AG09309 (cell line): Measurements from ENCODE around the gene TTC16.

ENCODE experiments used
- DNase-seq: peaks from one replicate; pipeline ENCODE4 v3.0.0-alpha.2; 2010; ENCODE audit warnings: low read depth
- H3K4me3 ChIP-seq: 2 replicates; pipeline ENCODE4 v1.5.1; 2011; ENCODE audit warnings: mild to moderate bottlenecking, low read depth, low read length, moderate library complexity; ENCODE audit not compliant: control insufficient read depth
- TF ChIP-seq, protein P1 (sequence below): IDR thresholded peaks from 2 replicates; pipeline ENCODE4 v1.5.1; 2011; ENCODE audit warnings: mild to moderate bottlenecking, low read depth, low read length, inconsistent platforms; ENCODE audit not compliant: insufficient read depth, control insufficient read depth; ENCODE audit errors: missing control alignments

TTC16 gene

GRCh38 chr9:127715470-127716337, at the start of gene TTC16, which contains the start of gene PTRH1:
TTC16 (plus strand) TSS chr9:127716079; CDS start chr9:127716146, 67 bp downstream.
PTRH1 (minus strand) TSS chr9:127715663; CDS start chr9:127715639, 24 bp downstream.
- H3K4me3 ChIP-seq, result peak within 1 kb of the TSS; percentile 82
- TF ChIP-seq, protein P1, sequence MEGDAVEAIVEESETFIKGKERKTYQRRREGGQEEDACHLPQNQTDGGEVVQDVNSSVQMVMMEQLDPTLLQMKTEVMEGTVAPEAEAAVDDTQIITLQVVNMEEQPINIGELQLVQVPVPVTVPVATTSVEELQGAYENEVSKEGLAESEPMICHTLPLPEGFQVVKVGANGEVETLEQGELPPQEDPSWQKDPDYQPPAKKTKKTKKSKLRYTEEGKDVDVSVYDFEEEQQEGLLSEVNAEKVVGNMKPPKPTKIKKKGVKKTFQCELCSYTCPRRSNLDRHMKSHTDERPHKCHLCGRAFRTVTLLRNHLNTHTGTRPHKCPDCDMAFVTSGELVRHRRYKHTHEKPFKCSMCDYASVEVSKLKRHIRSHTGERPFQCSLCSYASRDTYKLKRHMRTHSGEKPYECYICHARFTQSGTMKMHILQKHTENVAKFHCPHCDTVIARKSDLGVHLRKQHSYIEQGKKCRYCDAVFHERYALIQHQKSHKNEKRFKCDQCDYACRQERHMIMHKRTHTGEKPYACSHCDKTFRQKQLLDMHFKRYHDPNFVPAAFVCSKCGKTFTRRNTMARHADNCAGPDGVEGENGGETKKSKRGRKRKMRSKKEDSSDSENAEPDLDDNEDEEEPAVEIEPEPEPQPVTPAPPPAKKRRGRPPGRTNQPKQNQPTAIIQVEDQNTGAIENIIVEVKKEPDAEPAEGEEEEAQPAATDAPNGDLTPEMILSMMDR, result no peak
- peak; percentile 68 for DNase-seq

- DNase-seq, result no peak
- H3K4me3 ChIP-seq, result no peak overlapping the region
- TF ChIP-seq, protein P1, result no peak
Measured at GRCh38 chr9:127667127-127667844, 48.6 kb upstream of the TTC16 start.

GRCh38 chr9:127667906-127668305, 48.0 kb upstream of the TTC16 start:
- DNase-seq, result no peak
- TF ChIP-seq, protein P1, result no peak
- H3K4me3 ChIP-seq, result no peak overlapping the region

DNA sequence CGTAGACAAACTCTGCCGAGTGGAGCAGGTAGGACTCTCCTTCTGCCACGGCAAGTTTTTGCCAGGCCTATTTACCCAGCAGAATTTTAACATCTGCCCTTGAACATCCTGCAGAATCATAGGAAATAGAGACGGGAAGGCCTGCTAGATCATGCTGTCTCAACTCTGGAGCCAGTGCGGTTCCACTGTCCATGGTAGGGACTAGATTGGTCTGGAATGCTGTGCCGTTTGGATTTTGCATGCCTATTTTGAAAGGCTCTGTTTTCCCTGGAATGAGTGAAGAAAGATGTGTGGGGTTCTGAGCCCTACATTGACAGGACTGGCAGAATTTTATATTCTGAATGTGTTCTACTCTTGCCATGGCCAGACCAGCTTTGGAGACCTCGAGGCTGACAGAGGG, 42.6 kb upstream of the TTC16 start:
- no peak overlapping the region for H3K4me3 ChIP-seq
- no peak for DNase-seq
- TF ChIP-seq, protein P1, result no peak

- TF ChIP-seq, protein P1, result no peak
- no peak for DNase-seq
- H3K4me3 ChIP-seq, result no peak overlapping the region
Measured at GRCh38 chr9:127676638-127677037, 39.2 kb upstream of the TTC16 start.

- DNase-seq, result no peak
- TF ChIP-seq, protein P1, result no peak
- no peak overlapping the region for H3K4me3 ChIP-seq
Measured at GRCh38 chr9:127679506-127679905, 36.4 kb upstream of the TTC16 start.
